Calu3 (cell line): Measurements from ENCODE around the gene HBP1. TPM values are rescaled to one million over a fixed set of nuclear protein-coding genes. Genes with fewer than 3 reads are reported as not detected.
A peak's percentile ranks its signal among the peaks of the same experiment; 100 is the strongest.

Experiments
- BruUV-seq: library from RNA; stranded (reverse); fragments of 400-500 nt; replicated peaks from 2 replicates; lab custom pipeline; 2021; lab: Mats Ljungman, UMichigan
- CTCF ChIA-PET: fragments of 300-600 bp; sonication (Branson Sonifier 250); formaldehyde crosslinking; loops from one replicate; lab custom pipeline; 2022; ENCODE audit warnings: antibody characterized with exemption; lab: Charles Lee
- DNase-seq: peaks from one replicate; pipeline ENCODE4 v3.0.0; 2022
- H3K27ac Mint-ChIP-seq: one replicate; pipeline ENCODE4 v1.8.0; 2022; ENCODE audit warnings: mixed read lengths; ENCODE audit not compliant: unreplicated experiment
- H3K27me3 Mint-ChIP-seq: one replicate; pipeline ENCODE4 v1.8.0; 2022; ENCODE audit warnings: mixed read lengths; ENCODE audit not compliant: unreplicated experiment
- H3K36me3 Mint-ChIP-seq: one replicate; pipeline ENCODE4 v1.8.0; 2022; ENCODE audit warnings: mild to moderate bottlenecking, moderate library complexity, mixed read lengths; ENCODE audit not compliant: insufficient read depth, unreplicated experiment
- H3K4me1 Mint-ChIP-seq: one replicate; pipeline ENCODE4 v1.8.0; 2022; ENCODE audit warnings: mild to moderate bottlenecking, low read depth, mixed read lengths; ENCODE audit not compliant: unreplicated experiment
- H3K4me3 Mint-ChIP-seq: one replicate; pipeline ENCODE4 v1.8.0; 2022; ENCODE audit warnings: mild to moderate bottlenecking, low read depth, moderate library complexity, mixed read lengths; ENCODE audit not compliant: unreplicated experiment
- H3K9me3 Mint-ChIP-seq: one replicate; pipeline ENCODE4 v1.8.0; 2022; ENCODE audit warnings: low read depth, mixed read lengths; ENCODE audit not compliant: unreplicated experiment
- intact Hi-C: fragments of 100-400 bp; cut with micrococcal nuclease; formaldehyde crosslinking; loops from one replicate; pipeline ENCODE4 v1.10.0; 2022; ENCODE audit not compliant: unreplicated experiment
- total RNA-seq: library from RNA; stranded (reverse); gene quantifications from 2 replicates; pipeline ENCODE4 v1.2.3, GENCODE V29; 2022
- TF ChIP-seq, protein P1 (sequence below): fragments of 200-600 bp; IDR thresholded peaks from one replicate; pipeline ENCODE4 v1.8.0; 2022; ENCODE audit warnings: antibody characterized with exemption; ENCODE audit not compliant: unreplicated experiment

HBP1 gene
- total RNA-seq, 1 experiment from 2014 or later = 32.0 TPM

DNA sequence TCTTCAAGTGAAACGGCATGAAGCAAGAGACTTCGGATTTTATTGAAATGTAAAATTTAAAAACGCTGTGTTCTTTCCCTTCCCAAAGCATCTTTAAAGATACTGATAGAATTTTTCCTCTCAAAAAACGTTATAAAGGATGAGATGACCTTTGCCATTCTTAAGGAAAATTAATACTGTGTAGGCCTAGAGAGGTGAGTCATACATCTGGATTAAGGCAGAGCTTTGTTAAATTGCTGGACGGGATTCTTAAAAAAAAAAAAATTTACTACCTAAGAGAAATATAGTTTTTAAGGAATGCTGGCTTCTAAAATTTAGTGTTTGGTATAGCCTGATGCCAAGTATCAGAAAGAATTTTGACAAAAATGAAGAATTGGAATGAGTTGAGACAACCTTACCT, 6.3 kb upstream of the HBP1 start:
- no peaks in the 10 kb centered on the region for H3K9me3 Mint-ChIP-seq
- BruUV-seq = no TSS peak
- CTCF ChIA-PET = no interaction called here
- intact Hi-C loops = no loop called here
- no peaks in the 10 kb centered on the region for H3K4me1 Mint-ChIP-seq
- H3K27ac Mint-ChIP-seq = no peak overlapping the region
- H3K4me3 Mint-ChIP-seq = no peak overlapping the region
- no peaks in the 10 kb centered on the region for H3K27me3 Mint-ChIP-seq
- peaks cover 1% of the 10 kb centered on the region for H3K36me3 Mint-ChIP-seq
- TF ChIP-seq, protein P1, sequence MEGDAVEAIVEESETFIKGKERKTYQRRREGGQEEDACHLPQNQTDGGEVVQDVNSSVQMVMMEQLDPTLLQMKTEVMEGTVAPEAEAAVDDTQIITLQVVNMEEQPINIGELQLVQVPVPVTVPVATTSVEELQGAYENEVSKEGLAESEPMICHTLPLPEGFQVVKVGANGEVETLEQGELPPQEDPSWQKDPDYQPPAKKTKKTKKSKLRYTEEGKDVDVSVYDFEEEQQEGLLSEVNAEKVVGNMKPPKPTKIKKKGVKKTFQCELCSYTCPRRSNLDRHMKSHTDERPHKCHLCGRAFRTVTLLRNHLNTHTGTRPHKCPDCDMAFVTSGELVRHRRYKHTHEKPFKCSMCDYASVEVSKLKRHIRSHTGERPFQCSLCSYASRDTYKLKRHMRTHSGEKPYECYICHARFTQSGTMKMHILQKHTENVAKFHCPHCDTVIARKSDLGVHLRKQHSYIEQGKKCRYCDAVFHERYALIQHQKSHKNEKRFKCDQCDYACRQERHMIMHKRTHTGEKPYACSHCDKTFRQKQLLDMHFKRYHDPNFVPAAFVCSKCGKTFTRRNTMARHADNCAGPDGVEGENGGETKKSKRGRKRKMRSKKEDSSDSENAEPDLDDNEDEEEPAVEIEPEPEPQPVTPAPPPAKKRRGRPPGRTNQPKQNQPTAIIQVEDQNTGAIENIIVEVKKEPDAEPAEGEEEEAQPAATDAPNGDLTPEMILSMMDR = no peak
- DNase-seq = no peak

DNA sequence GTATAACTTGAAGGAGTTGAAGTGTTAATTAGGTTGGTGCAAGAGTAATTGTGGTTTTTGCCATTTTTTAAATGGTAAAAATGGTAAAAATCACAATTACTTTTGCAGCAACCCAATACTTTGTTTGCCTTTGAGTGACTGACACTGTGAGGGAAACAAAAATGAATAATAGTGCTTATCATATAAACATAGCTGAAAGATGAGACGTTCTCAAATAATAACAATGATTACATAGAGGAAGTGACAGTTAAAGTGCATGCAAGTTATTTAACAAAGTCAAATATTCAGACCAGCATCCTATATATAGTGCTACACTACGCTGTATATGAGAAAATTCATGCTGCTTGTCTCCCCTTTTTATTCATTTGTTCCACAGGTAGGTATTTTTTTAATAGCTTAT, 4.7 kb upstream of the HBP1 start:
- Mint-ChIP-seq H3K4me3 (no peak overlapping the region), H3K9me3 (no peaks in the 10 kb centered on the region), H3K27ac (no peak overlapping the region), H3K4me1 (no peaks in the 10 kb centered on the region), H3K36me3 (peaks cover 18% of the 10 kb centered on the region), H3K27me3 (no peaks in the 10 kb centered on the region)
- CTCF ChIA-PET = no interaction called here
- TF ChIP-seq, protein P1 = no peak
- intact Hi-C loops = no loop called here
- no peak for DNase-seq
- BruUV-seq = no TSS peak

DNA sequence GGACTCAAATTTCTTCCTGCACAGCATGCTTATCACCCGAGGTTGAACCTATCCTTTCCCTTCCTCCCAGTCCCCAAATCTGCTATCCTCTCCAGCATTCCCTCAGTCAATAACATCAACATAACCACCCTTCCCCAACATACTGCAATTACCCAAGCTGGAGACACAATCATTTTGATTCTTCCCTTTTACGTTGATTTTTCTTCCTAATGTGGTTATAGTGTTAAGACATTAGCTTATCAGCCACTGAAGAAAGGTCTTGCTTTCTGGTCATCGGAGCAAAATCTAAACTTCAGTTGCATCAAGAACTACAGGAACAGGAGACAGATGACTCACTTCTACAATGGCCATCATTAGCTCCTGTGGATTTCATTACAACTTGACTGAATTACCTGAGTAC, 3.5 kb upstream of the HBP1 start:
- TF ChIP-seq, protein P1 = no peak
- H3K4me1 Mint-ChIP-seq = peaks cover 2% of the 10 kb centered on the region
- H3K9me3 Mint-ChIP-seq = no peaks in the 10 kb centered on the region
- no peak overlapping the region for H3K4me3 Mint-ChIP-seq
- BruUV-seq = no TSS peak
- intact Hi-C loops = no loop called here
- CTCF ChIA-PET = interaction anchor here (0.6 kb wide), 1 partner anchor 216 kb away, joined by 3 read pairs; no protein-coding TSS in a partner anchor
- no peak overlapping the region for H3K27ac Mint-ChIP-seq
- no peak for DNase-seq
- H3K36me3 Mint-ChIP-seq = peaks cover 30% of the 10 kb centered on the region
- no peaks in the 10 kb centered on the region for H3K27me3 Mint-ChIP-seq

DNA sequence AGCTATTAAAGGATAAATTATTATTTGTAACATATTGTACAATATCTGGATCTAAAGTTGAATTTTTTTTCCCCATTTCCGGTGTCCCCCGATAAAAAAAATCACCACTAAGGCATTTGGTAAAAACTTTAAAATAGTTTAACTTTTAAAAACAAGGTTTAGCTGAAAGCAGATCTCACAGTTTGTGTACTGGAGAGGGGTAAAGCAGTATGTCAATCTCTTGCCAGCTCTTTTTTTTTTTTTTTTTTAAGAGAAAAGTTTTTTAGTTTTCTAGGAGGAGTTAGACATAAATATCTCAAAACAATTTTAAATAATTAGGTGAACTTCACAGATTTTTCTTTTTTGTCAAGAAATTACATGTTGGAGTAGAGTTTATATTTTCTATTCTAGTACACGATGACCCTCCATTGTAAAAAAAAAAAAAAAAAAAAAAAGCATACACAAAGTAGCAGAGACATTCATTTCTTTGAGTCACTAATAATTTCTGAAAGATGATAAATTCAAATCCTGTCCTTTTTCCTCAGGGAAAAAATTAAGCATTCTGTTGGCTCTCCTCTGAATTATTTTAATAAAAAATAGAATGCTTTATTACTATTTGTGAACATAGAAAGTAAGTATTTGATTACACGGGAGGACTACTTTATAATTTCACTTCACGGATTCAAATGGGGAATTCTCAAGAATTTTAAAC, 1.9 kb upstream of the HBP1 start:
- TF ChIP-seq, protein P1 = no peak
- BruUV-seq = no TSS peak
- peak overlapping the region; percentile 98 for H3K27ac Mint-ChIP-seq
- no peak for DNase-seq
- no peaks in the 10 kb centered on the region for H3K27me3 Mint-ChIP-seq
- peaks cover 32% of the 10 kb centered on the region for H3K36me3 Mint-ChIP-seq
- H3K4me1 Mint-ChIP-seq = peaks cover 8% of the 10 kb centered on the region
- peak overlapping the region; percentile 90 for H3K4me3 Mint-ChIP-seq
- CTCF ChIA-PET = no interaction called here
- intact Hi-C loops = no loop called here
- no peaks in the 10 kb centered on the region for H3K9me3 Mint-ChIP-seq
